DND-41 (cell line): ENCODE data around the gene ACCSL.

Source experiments
- CTCF ChIP-seq: IDR thresholded peaks from 2 replicates; pipeline ENCODE4 v1.5.1; 2012; ENCODE audit warnings: borderline replicate concordance, low read length, moderate library complexity, mild to moderate bottlenecking; ENCODE audit not compliant: poor library complexity, severe bottlenecking; ENCODE audit errors: extremely low read depth
- EZH2 ChIP-seq: IDR thresholded peaks from 3 replicates; pipeline ENCODE4 v1.6.1; 2012; ENCODE audit warnings: borderline replicate concordance, low read depth, mild to moderate bottlenecking, moderate library complexity, low read length, inconsistent platforms; ENCODE audit not compliant: severe bottlenecking

- TF ChIP-seq CTCF (no peak), EZH2 (no peak)
Observed at GRCh38 chr11:44028816-44029506, 18.8 kb upstream of the ACCSL start.
